Measurements from ENCODE around the gene GGA3. TPM values are rescaled to one million over a fixed set of nuclear protein-coding genes. Genes with fewer than 3 reads are reported as not detected.

Gene GGA3
- total and polyA plus RNA-seq, 10 of the 15 experiments (the other 5 are each of a cell fraction or from before 2014, with no cell fraction given): 7.0 to 57.5 (median 34.0) TPM

- H3K79me2 ChIP-seq (ENCODE audit: control insufficient read depth, insufficient read depth, low read length): peaks cover 27% of the 10 kb centered on the region
- in situ Hi-C loops (cut with MboI): no loop called here
- no peaks in the 10 kb centered on the region for H3K27me3 ChIP-seq (replicated peaks in 1 of 2; ENCODE audit: control insufficient read depth in 2 of 2, insufficient read depth in 2 of 2, low read length in 1 of 2)
- no peak overlapping the region for H3K4me2 ChIP-seq (ENCODE audit: control insufficient read depth, insufficient read depth)
- intact Hi-C loops (cut with micrococcal nuclease; ENCODE audit: unreplicated experiment): no loop called here
- no peaks in the 10 kb centered on the region for H4K20me1 ChIP-seq (ENCODE audit: control insufficient read depth, insufficient read depth)
- SMC1A ChIA-PET (ENCODE audit: uncharacterized antibody, unreplicated experiment): interaction anchor here (0.6 to 1.0 kb wide), 4 partner anchors 14 to 165 kb away, joined by 3 to 4 read pairs (median 3); no protein-coding TSS in a partner anchor
- no peaks in the 10 kb centered on the region for H3K9me3 ChIP-seq (replicated peaks; ENCODE audit: control insufficient read depth, insufficient read depth, low read length)
- H3K9ac ChIP-seq (ENCODE audit: control insufficient read depth, insufficient read depth, low read length): no peak overlapping the region
- RAD21 ChIA-PET (ENCODE audit: unreplicated experiment): no interaction called here
- POLR2A ChIA-PET: interaction anchor here (0.6 to 6.6 kb wide), 3 partner anchors 15 to 113 kb away, joined by 3 to 81 read pairs (median 4); partner anchors contain the start of genes GGA3 and MRPS7
- 94% methylated on average over 12 of the region's 12 CpGs for WGBS (ENCODE audit: insufficient coverage, insufficient replicate concordance, low lambda C conversion rate, missing lambda C conversion rate)
- ATAC-seq (no peak), FAIRE-seq (no peak), DNase-seq (ENCODE audit: low read depth, low spot score) (no peak)
- no peak overlapping the region for H2AFZ ChIP-seq (ENCODE audit: control insufficient read depth, low read depth, low read length)
- H3K36me3 ChIP-seq (ENCODE audit: control insufficient read depth in 2 of 2, insufficient read depth in 2 of 2, low read length in 1 of 2): peaks cover 33 to 35% of the 10 kb centered on the region in 2 experiments
- no peak overlapping the region for H3K4me3 ChIP-seq
- no TSS peak for BruUV-seq (replicated peaks)
- H3K4me1 ChIP-seq (ENCODE audit: control insufficient read depth, insufficient read depth, low read length): peaks cover 53% of the 10 kb centered on the region
- CTCF ChIA-PET: no interaction called here
- H3K27ac ChIP-seq (ENCODE audit: control insufficient read depth, insufficient read depth): no peak overlapping the region
- TF ChIP-seq SREBF2 (IDR thresholded peaks at IDR 0.05; ENCODE audit: low read length): no peak
- TF ChIP-seq E2F8 (IDR thresholded peaks at IDR 0.05; ENCODE audit: low read depth, partially characterized antibody): no peak
- no peak for TF ChIP-seq CEBPZ (IDR thresholded peaks at IDR 0.05; ENCODE audit: low read depth, low read length)
- TF ChIP-seq ZNF24 (IDR thresholded peaks at IDR 0.05): no peak
- no peak for TF ChIP-seq PBX3 (IDR thresholded peaks at IDR 0.05; ENCODE audit: insufficient replicate concordance, low read depth, low read length)
- TF ChIP-seq ZNF217 (IDR thresholded peaks at IDR 0.05): no peak
- TF ChIP-seq BCL3 (IDR thresholded peaks at IDR 0.05; ENCODE audit: borderline replicate concordance, insufficient read depth, low read depth, low read length, poor library complexity, severe bottlenecking): no peak
- no peak for TF ChIP-seq ZNF592 (IDR thresholded peaks at IDR 0.05)
- no peak for TF ChIP-seq SIN3A (IDR thresholded peaks at IDR 0.05; ENCODE audit: low read depth, low read length)
- TF ChIP-seq EZH2 (IDR thresholded peaks at IDR 0.05; ENCODE audit: borderline replicate concordance, control insufficient read depth, low read depth, low read length): no peak
These were observed 15.0 kb downstream of the GGA3 start for GRCh38 chr17:75246404-75246803.

All from GM12878 (cell line).